ENCODE results near the gene UGGT1. TPM values are rescaled to one million over a fixed set of nuclear protein-coding genes. Genes with fewer than 3 reads are reported as not detected.

Gene UGGT1
- total and polyA plus RNA-seq, 2 donors (not counting 3 experiments of a cell fraction or from before 2014, with no cell fraction given), result 27.6 to 83.2 TPM

GRCh38 chr2:128159437-128159836 is 68.4 kb downstream of the UGGT1 start:
- Histone ChIP-seq H3K9me3 (replicated peaks; ENCODE audit: control insufficient read depth, insufficient read depth, low read length) (no peaks in the 10 kb centered on the region), H3K4me3 (replicated peaks in 1 of 3; ENCODE audit: insufficient read depth in 1 of 3, low read depth in 1 of 3, low read length in 3 of 3) (no peak overlapping the region), H3K9me1 (replicated peaks; ENCODE audit: control insufficient read depth, extremely low read depth, insufficient read depth, low read length) (no peaks in the 10 kb centered on the region), H3K4me2 (ENCODE audit: insufficient read depth, low read length) (no peak overlapping the region), H3K27me3 (ENCODE audit: control insufficient read depth in 2 of 2, insufficient read depth in 2 of 2, low read length in 2 of 2) (no peaks in the 10 kb centered on the region), H3K9ac (replicated peaks; ENCODE audit: extremely low read depth, insufficient read depth, low read length) (no peak overlapping the region), H3K4me1 (ENCODE audit: control insufficient read depth, extremely low read depth, insufficient read depth, low read length) (no peaks in the 10 kb centered on the region), H3K27ac (ENCODE audit: insufficient read depth, low read depth, low read length) (no peak overlapping the region), H2AFZ (ENCODE audit: low read depth, low read length) (no peak overlapping the region), H3K36me3 (ENCODE audit: control insufficient read depth in 2 of 2, extremely low read depth in 1 of 2, insufficient read depth in 2 of 2, low read length in 2 of 2) (peaks cover 14 to 17% of the 10 kb centered on the region in 2 experiments), H3K79me2 (ENCODE audit: control insufficient read depth, insufficient read depth, low read length) (no peaks in the 10 kb centered on the region), H4K20me1 (replicated peaks; ENCODE audit: control insufficient read depth, extremely low read depth, insufficient read depth, low read length) (no peaks in the 10 kb centered on the region)
- TF ChIP-seq CTCF (IDR thresholded peaks at IDR 0.05; ENCODE audit: extremely low read depth in 1 of 2, insufficient read depth in 1 of 2, low read depth in 1 of 2, low read length in 2 of 2) (no peak), EZH2 (IDR thresholded peaks at IDR 0.05; ENCODE audit: borderline replicate concordance, low read depth, low read length, severe bottlenecking) (no peak), MYC (IDR thresholded peaks at IDR 0.05; ENCODE audit: low read depth, low read length) (no peak), JUN (IDR thresholded peaks at IDR 0.05; ENCODE audit: borderline replicate concordance, insufficient read depth, insufficient read length, low read depth) (no peak), GATA2 (IDR thresholded peaks at IDR 0.05; ENCODE audit: insufficient read depth, insufficient read length, low read depth, low read length) (no peak), POLR2AphosphoS5 (IDR thresholded peaks at IDR 0.05; ENCODE audit: insufficient read depth, low read depth, low read length) (no peak), POLR2A (IDR thresholded peaks at IDR 0.05; ENCODE audit: low read depth, low read length) (no peak), FOS (IDR thresholded peaks at IDR 0.05; ENCODE audit: borderline replicate concordance, insufficient read depth, low read length) (no peak)
- TF ChIP-seq, protein P1, sequence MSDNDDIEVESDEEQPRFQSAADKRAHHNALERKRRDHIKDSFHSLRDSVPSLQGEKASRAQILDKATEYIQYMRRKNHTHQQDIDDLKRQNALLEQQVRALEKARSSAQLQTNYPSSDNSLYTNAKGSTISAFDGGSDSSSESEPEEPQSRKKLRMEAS (IDR thresholded peaks at IDR 0.05; ENCODE audit: insufficient read depth, insufficient read length), result no peak
- FAIRE-seq (no peak), DNase-seq (ENCODE audit: low read depth, low spot score) (no peak)
- dilution Hi-C loops (cut with MboI; ENCODE audit: extremely low pct_ligation_motif_present, low sequenced_read_pairs), result no loop called here
- ChIA-PET CTCF (no interaction called here), POLR2A (no interaction called here)
- BruUV-seq (replicated peaks), result no TSS peak
- intact Hi-C loops (cut with micrococcal nuclease), result no loop called here

All from endothelial cell of umbilical vein (primary cell).